SU-DHL-6 (cell line): ENCODE data around the gene MKRN2.

Experiments
- CTCF ChIP-seq: fragments of 200-600 bp; sonication (generic); IDR thresholded peaks from one replicate; pipeline ENCODE4 v1.5.1; 2017; ENCODE audit warnings: antibody characterized with exemption, mild to moderate bottlenecking, low read length, moderate library complexity; ENCODE audit not compliant: insufficient read depth, poor library complexity, severe bottlenecking
- EZH2phosphoT487 ChIP-seq: fragments of 200-600 bp; sonication (generic), shearing (Covaris generic); conservative IDR thresholded peaks from 2 replicates; pipeline ENCODE4 v1.6.1; 2018; ENCODE audit warnings: mild to moderate bottlenecking, antibody characterized with exemption, low read length, moderate library complexity, mixed read lengths

DNA sequence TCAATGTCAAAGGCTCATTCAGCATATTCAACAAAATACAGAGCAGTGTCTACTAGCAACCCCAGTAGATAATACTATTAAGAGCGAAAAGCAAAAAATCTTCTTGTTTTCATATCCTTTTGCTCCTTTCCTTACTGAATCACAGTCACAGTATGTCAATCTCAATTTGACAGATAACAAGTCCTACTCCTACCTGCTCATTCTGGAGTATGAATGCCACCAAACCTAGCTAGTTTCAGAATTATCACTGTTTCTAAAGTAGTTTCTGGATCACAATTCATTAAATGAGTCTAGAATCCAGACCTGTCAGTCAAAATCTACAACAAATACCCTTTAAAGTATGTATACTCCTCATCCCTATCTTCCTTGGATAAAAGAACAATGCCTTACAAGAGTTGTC, 51.5 kb downstream of the MKRN2 start:
- TF ChIP-seq CTCF (no peak), EZH2phosphoT487 (no peak)
